Subcutaneous preadipocyte (primary cell): ENCODE data around the gene XRCC2. TPM values are rescaled to one million over a fixed set of nuclear protein-coding genes. Genes with fewer than 3 reads are reported as not detected.

ENCODE experiments used
- small RNA-seq: library from RNA; depleted of rRNA; stranded (forward); fragments of <200 nt; gene quantifications from one replicate; pipeline ENCODE3, GENCODE V24; 2012
- total RNA-seq: library from RNA; depleted of rRNA; stranded (reverse); fragments of >200 nt; gene quantifications from 2 replicates; pipeline ENCODE4 v1.2.3, GENCODE V29; 2012

The XRCC2 gene
- total RNA-seq = 3.7 and 9.2 TPM in 2 replicates

DNA sequence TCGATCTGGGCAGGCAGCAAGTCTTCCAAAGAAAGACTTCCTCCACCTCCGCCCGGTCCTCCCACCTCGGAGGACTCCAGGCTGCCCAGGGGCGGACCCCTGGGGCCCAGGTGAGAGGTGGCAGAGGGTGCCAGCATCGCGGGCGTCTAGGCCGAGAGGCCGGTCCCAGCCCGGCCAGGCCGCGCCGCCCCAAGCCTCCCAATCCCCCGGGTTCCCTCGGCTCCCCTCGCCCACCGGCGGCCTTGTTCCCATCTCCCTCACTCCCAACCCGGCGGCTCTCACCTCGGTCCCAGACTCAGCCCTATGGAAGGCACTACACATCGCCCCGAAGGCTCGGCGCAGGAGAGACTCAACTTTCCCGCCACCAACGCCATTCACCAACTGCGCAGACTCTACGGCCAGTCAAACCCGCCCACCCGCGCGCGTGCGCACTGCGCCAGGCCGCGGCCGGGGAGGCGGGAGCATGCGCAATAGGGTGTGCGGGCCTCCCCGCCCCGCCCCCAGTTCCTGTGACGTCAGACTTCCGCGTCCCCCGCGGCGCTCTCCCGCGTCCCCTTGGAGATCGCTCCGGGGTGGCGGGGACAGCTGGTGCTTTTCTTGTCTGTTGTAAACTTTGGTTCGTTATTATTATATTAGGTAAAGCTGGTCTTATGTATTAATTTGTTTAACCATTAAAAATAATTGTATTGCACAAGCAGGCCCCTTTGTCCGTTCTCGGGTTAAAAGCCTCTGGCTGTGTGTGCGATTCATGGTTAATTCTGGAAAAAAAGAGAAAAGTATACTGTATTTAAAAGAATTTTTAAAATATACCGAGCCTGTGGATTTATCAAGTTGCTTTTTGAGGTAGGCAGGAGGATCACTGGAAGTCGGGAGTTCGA lies at the start of gene XRCC2:
Gene XRCC2, minus strand, starts transcription at position 383 of the 878 bp plus-strand sequence. Its CDS starts 62 bp downstream, at position 321.

Small RNA genes within 50 kb of the gene (small RNA-seq; reads per million reads assigned to genes)
- gene RF00568 = not detected

Other genes starting within 250 kb of the XRCC2 start
- 29.0 and 39.3 TPM in 2 replicates for gene KMT2C, start 240.1 kb downstream of the XRCC2 start, total RNA-seq
- 11.8 and 14.7 TPM in 2 replicates for gene ACTR3B, start 83.6 kb upstream of the XRCC2 start, total RNA-seq